Common myeloid progenitor, CD34-positive (primary cell): ENCODE data around the gene MED12L.
A peak's percentile ranks its signal among the peaks of the same experiment; 100 is the strongest.

Experiments
- CTCF ChIA-PET: fragments of 350-600 bp; sonication (Branson Sonifier 250); formaldehyde crosslinking; loops from one replicate; lab custom pipeline; 2021; ENCODE audit warnings: antibody characterized with exemption; lab: Charles Lee
- POLR2A ChIA-PET: fragments of 350-600 bp; sonication (Branson Sonifier 250); formaldehyde crosslinking; loops from one replicate; lab custom pipeline; 2021; ENCODE audit warnings: antibody characterized with exemption; lab: Charles Lee
- DNase-seq, 3 donors: peaks; one replicate each; pipeline versions ENCODE4 v3.0.0 to v3.0.0-alpha.2; 2013
- H3K27ac ChIP-seq, 2 experiments: 1 replicate in 1 of 2; 2 replicates in 1 of 2; pipeline ENCODE4 v1.7.0; 2013; ENCODE audit warnings: inconsistent platforms in 2 of 2, low read length in 2 of 2, mild to moderate bottlenecking in 2 of 2, low read depth in 1 of 2, moderate library complexity in 1 of 2; ENCODE audit not compliant: severe bottlenecking in 2 of 2, insufficient read depth in 1 of 2, poor library complexity in 1 of 2
- H3K27me3 ChIP-seq, 5 experiments: replicated peaks in 2 of 5; 1 replicate in 3 of 5; 2 replicates in 2 of 5; pipeline versions ENCODE4 v1.6.1 to v1.7.0; 2013; ENCODE audit warnings: low read length in 4 of 5, mild to moderate bottlenecking in 2 of 5, moderate library complexity in 2 of 5, inconsistent platforms in 1 of 5; ENCODE audit not compliant: insufficient read depth in 5 of 5, control insufficient read depth in 4 of 5
- H3K36me3 ChIP-seq, 4 experiments: 1 replicate in 2 of 4; 2 replicates in 2 of 4; pipeline versions ENCODE4 v1.6.1 to v1.7.0; 2013; ENCODE audit warnings: low read length in 3 of 4, control low read depth in 1 of 4, mild to moderate bottlenecking in 1 of 4; ENCODE audit not compliant: control insufficient read depth in 4 of 4, insufficient read depth in 4 of 4
- H3K4me1 ChIP-seq, 4 experiments: 1 replicate in 3 of 4; 2 replicates in 1 of 4; pipeline versions ENCODE4 v1.6.1 to v1.7.1; 2013; ENCODE audit warnings: low read length in 3 of 4, mild to moderate bottlenecking in 3 of 4, control low read depth in 1 of 4, inconsistent platforms in 1 of 4, moderate library complexity in 1 of 4; ENCODE audit not compliant: control insufficient read depth in 4 of 4, insufficient read depth in 4 of 4; ENCODE audit errors: control extremely low read depth in 1 of 4
- H3K4me3 ChIP-seq, 7 experiments: 1 replicate in 4 of 7; 2 replicates in 3 of 7; pipeline versions ENCODE4 v1.5.1 to v1.7.0; 2013; ENCODE audit warnings: mild to moderate bottlenecking in 7 of 7, low read length in 6 of 7, moderate library complexity in 6 of 7, inconsistent platforms in 2 of 7, low read depth in 2 of 7, control low read depth in 1 of 7; ENCODE audit not compliant: insufficient read depth in 4 of 7, control insufficient read depth in 1 of 7; ENCODE audit errors: extremely low read depth in 1 of 7
- H3K9me3 ChIP-seq, 5 experiments: 1 replicate in 4 of 5; 2 replicates in 1 of 5; pipeline versions ENCODE4 v1.6.1 to v1.7.1; 2013; ENCODE audit warnings: low read length in 4 of 5, mild to moderate bottlenecking in 2 of 5, inconsistent platforms in 1 of 5, low read depth in 1 of 5, moderate library complexity in 1 of 5; ENCODE audit not compliant: control insufficient read depth in 4 of 5, insufficient read depth in 2 of 5; ENCODE audit errors: control extremely low read depth in 1 of 5
- WGBS: methylation state at CpG from one replicate; pipeline ENCODE4 v1.1.5; 2013; ENCODE audit not compliant: insufficient coverage; 5-methylcytosine and 5-hydroxymethylcytosine counted together

The MED12L gene

GRCh38 chr3:151144760-151145159 is 59.3 kb downstream of the MED12L start:
- no peak overlapping the region for H3K4me3 ChIP-seq
- H3K36me3 ChIP-seq, result peaks cover 0 to 1% (median 0%) of the 10 kb centered on the region in 4 experiments
- POLR2A ChIA-PET, result interaction anchor here (2.1 kb wide), 1 partner anchor 59 kb away, joined by 7 read pairs; the partner anchor contains the start of gene MED12L
- H3K27me3 ChIP-seq, result no peaks in the 10 kb centered on the region
- WGBS, result 96% methylated on average over 4 of the region's 5 CpGs
- peak overlapping the region; percentile 10 to 52 for H3K27ac ChIP-seq
- H3K9me3 ChIP-seq, result no peaks in the 10 kb centered on the region
- CTCF ChIA-PET, result interaction anchor here (0.6 to 10.6 kb wide), 14 partner anchors 8 to 219 kb away, joined by 3 to 250 read pairs (median 8); partner anchors contain the start of gene MED12L
- peak in 2 of 3 donors; percentile 48 to 56 for DNase-seq
- peaks cover 8 to 48% (median 33%) of the 10 kb centered on the region in 4 experiments for H3K4me1 ChIP-seq

- Histone ChIP-seq H3K27me3 (no peaks in the 10 kb centered on the region), H3K27ac (peak overlapping the region in 1 of 2 experiments; percentile 70), H3K4me3 (peak overlapping the region in 4 of 7 experiments; percentile 37 to 70 (median 45)), H3K9me3 (no peaks in the 10 kb centered on the region), H3K36me3 (peaks cover 0 to 9% (median 1%) of the 10 kb centered on the region in 4 experiments), H3K4me1 (peaks cover 8 to 45% (median 33%) of the 10 kb centered on the region in 4 experiments)
- POLR2A ChIA-PET, result interaction anchor here (0.8 to 2.1 kb wide), 3 partner anchors 9 to 60 kb away, joined by 3 to 7 read pairs (median 3); partner anchors contain the start of gene MED12L
- CTCF ChIA-PET, result interaction anchor here (0.6 to 10.6 kb wide), 26 partner anchors 9 to 330 kb away, joined by 3 to 250 read pairs (median 6); partner anchors contain the start of gene MED12L
- WGBS, result 29% methylated on average over 6 of the region's 6 CpGs
- DNase-seq, result no peak
These were observed 60.2 kb downstream of the MED12L start for GRCh38 chr3:151145713-151146070.

- no peaks in the 10 kb centered on the region for H3K27me3 ChIP-seq
- CTCF ChIA-PET, result interaction anchor here (0.9 to 10.6 kb wide), 28 partner anchors 8 to 272 kb away, joined by 3 to 250 read pairs (median 6); partner anchors contain the start of gene MED12L
- no peaks in the 10 kb centered on the region for H3K9me3 ChIP-seq
- peaks cover 0 to 9% (median 2%) of the 10 kb centered on the region in 4 experiments for H3K36me3 ChIP-seq
- H3K4me3 ChIP-seq, result peak overlapping the region in 4 of 7 experiments; percentile 39 to 70 (median 46)
- 0% methylated on average over 7 of the region's 9 CpGs for WGBS
- H3K27ac ChIP-seq, result peak overlapping the region; percentile 6 to 70
- POLR2A ChIA-PET, result interaction anchor here (0.8 to 2.1 kb wide), 3 partner anchors 10 to 61 kb away, joined by 3 to 7 read pairs (median 3); partner anchors contain the start of gene MED12L
- peak; percentile 85 to 92 (median 90) for DNase-seq
- peaks cover 8 to 45% (median 33%) of the 10 kb centered on the region in 4 experiments for H3K4me1 ChIP-seq
These were observed 60.7 kb downstream of the MED12L start for GRCh38 chr3:151146071-151146730.

GRCh38 chr3:151146731-151147091 is 61.2 kb downstream of the MED12L start:
- peaks cover 8 to 45% (median 33%) of the 10 kb centered on the region in 4 experiments for H3K4me1 ChIP-seq
- H3K9me3 ChIP-seq, result no peaks in the 10 kb centered on the region
- ChIA-PET CTCF (interaction anchor here (0.9 to 10.6 kb wide), 19 partner anchors 8 to 228 kb away, joined by 3 to 250 read pairs (median 6); partner anchors contain the start of gene MED12L), POLR2A (no interaction called here)
- H3K36me3 ChIP-seq, result peaks cover 0 to 9% (median 2%) of the 10 kb centered on the region in 4 experiments
- DNase-seq, result no peak
- H3K27ac ChIP-seq, result peak overlapping the region in 1 of 2 experiments; percentile 70
- H3K4me3 ChIP-seq, result peak overlapping the region in 2 of 7 experiments; percentile 22 to 70
- H3K27me3 ChIP-seq, result no peaks in the 10 kb centered on the region
- no CpG with 5 or more reads among the region's 1 CpG for WGBS

- Histone ChIP-seq H3K27me3 (no peaks in the 10 kb centered on the region), H3K9me3 (no peaks in the 10 kb centered on the region), H3K27ac (no peak overlapping the region), H3K4me1 (peaks cover 8 to 45% (median 33%) of the 10 kb centered on the region in 4 experiments), H3K4me3 (no peak overlapping the region), H3K36me3 (peaks cover 0 to 12% (median 2%) of the 10 kb centered on the region in 4 experiments)
- CTCF ChIA-PET, result interaction anchor here (0.9 to 10.6 kb wide), 14 partner anchors 9 to 142 kb away, joined by 3 to 250 read pairs (median 8); partner anchors contain the start of gene MED12L
- POLR2A ChIA-PET, result no interaction called here
- DNase-seq, result no peak
- WGBS, result 100% methylated on average over 3 of the region's 3 CpGs
These were observed 61.8 kb downstream of the MED12L start for GRCh38 chr3:151147299-151147698.

- no peak for DNase-seq
- Histone ChIP-seq H3K36me3 (peaks cover 0 to 23% (median 2%) of the 10 kb centered on the region in 4 experiments), H3K9me3 (no peaks in the 10 kb centered on the region), H3K4me1 (no peaks in the 10 kb centered on the region), H3K4me3 (no peak overlapping the region), H3K27me3 (no peaks in the 10 kb centered on the region), H3K27ac (no peak overlapping the region)
- ChIA-PET CTCF (interaction anchor here (0.6 to 2.9 kb wide), 11 partner anchors 10 to 144 kb away, joined by 3 to 16 read pairs (median 5); partner anchors contain the start of gene MED12L), POLR2A (no interaction called here)
- no CpG with 5 or more reads among the region's 4 CpGs for WGBS
These were observed 67.1 kb downstream of the MED12L start for GRCh38 chr3:151152455-151153079.
